HepG2 (cell line): ENCODE measurements around the gene SUCLA2. TPM values are rescaled to one million over a fixed set of nuclear protein-coding genes. Genes with fewer than 3 reads are reported as not detected.

ENCODE experiments used
- ARNT ChIP-seq: fragments of 450-650 bp; IDR thresholded peaks from 2 replicates; pipeline ENCODE4 v1.6.1; 2017
- ATF2 ChIP-seq: sonication (generic); formaldehyde crosslinking; IDR thresholded peaks from 2 replicates; pipeline ENCODE4 v1.4.0; 2020; ENCODE audit warnings: missing genetic modification reagents
- ATF3 ChIP-seq: sonication (generic); formaldehyde crosslinking; IDR thresholded peaks from 2 replicates; pipeline ENCODE4 v1.4.0; 2020; ENCODE audit warnings: missing genetic modification reagents
- DNMT1 ChIP-seq: sonication (generic); formaldehyde crosslinking; IDR thresholded peaks from 2 replicates; pipeline ENCODE4 v1.5.1; 2020; ENCODE audit warnings: mild to moderate bottlenecking, missing genetic modification reagents
- GTF3A ChIP-seq: sonication (generic); formaldehyde crosslinking; conservative IDR thresholded peaks from 2 replicates; pipeline ENCODE4 v1.4.0; 2020; ENCODE audit warnings: mild to moderate bottlenecking, missing genetic modification reagents
- HNF4G ChIP-seq, 2 experiments: sonication (generic) in 1 of 2; formaldehyde crosslinking in 1 of 2; IDR thresholded peaks; 2 replicates each; pipeline versions ENCODE4 v1.4.0 to v1.6.1; 2011 to 2020; ENCODE audit warnings: borderline replicate concordance in 2 of 2, low read depth in 2 of 2, mild to moderate bottlenecking in 2 of 2, low read length in 1 of 2, missing genetic modification reagents in 1 of 2, moderate library complexity in 1 of 2
- HNRNPL ChIP-seq: fragments of 200-400 bp; formaldehyde crosslinking; IDR thresholded peaks from 2 replicates; pipeline ENCODE4 v1.6.1; 2017; ENCODE audit warnings: mild to moderate bottlenecking, low read depth, low read length
- HOMEZ ChIP-seq: IDR thresholded peaks from 2 replicates; pipeline ENCODE4 v1.6.1; 2016; ENCODE audit warnings: low read depth
- ISX ChIP-seq: sonication (generic); formaldehyde crosslinking; conservative IDR thresholded peaks from 2 replicates; pipeline ENCODE4 v1.5.0; 2020; ENCODE audit warnings: missing genetic modification reagents
- MNT ChIP-seq: fragments of 450-650 bp; IDR thresholded peaks from 2 replicates; pipeline ENCODE4 v1.6.1; 2016
- NR1H2 ChIP-seq: sonication (generic); formaldehyde crosslinking; IDR thresholded peaks from 2 replicates; pipeline ENCODE4 v1.8.1; 2022; ENCODE audit warnings: low read depth, missing genetic modification reagents, borderline replicate concordance
- TCF7L2 ChIP-seq: IDR thresholded peaks from 2 replicates; pipeline ENCODE4 v1.6.1; 2011; ENCODE audit warnings: mild to moderate bottlenecking, low read depth, low read length, moderate library complexity
- TIGD3 ChIP-seq: sonication (generic); formaldehyde crosslinking; IDR thresholded peaks from 2 replicates; pipeline ENCODE4 v1.5.1; 2020; ENCODE audit warnings: mild to moderate bottlenecking, missing genetic modification reagents, borderline replicate concordance
- TSC22D2 ChIP-seq: sonication (generic); formaldehyde crosslinking; IDR thresholded peaks from 2 replicates; pipeline ENCODE4 v1.5.1; 2020; ENCODE audit warnings: missing genetic modification reagents, mild to moderate bottlenecking, borderline replicate concordance
- ZBTB26 ChIP-seq: IDR thresholded peaks from 2 replicates; pipeline ENCODE4 v1.6.1; 2016; ENCODE audit warnings: missing compliant biosample characterization, missing genetic modification reagents, borderline replicate concordance
- ZC3H4 ChIP-seq: sonication (generic); formaldehyde crosslinking; IDR thresholded peaks from 2 replicates; pipeline ENCODE4 v1.4.0; 2020; ENCODE audit warnings: missing genetic modification reagents, borderline replicate concordance
- ZFP1 ChIP-seq: IDR thresholded peaks from 2 replicates; pipeline ENCODE4 v1.6.1; 2016
- ZNF124 ChIP-seq: sonication (generic); formaldehyde crosslinking; IDR thresholded peaks from 2 replicates; pipeline ENCODE4 v1.4.0; 2020; ENCODE audit warnings: missing genetic modification reagents
- ZNF552 ChIP-seq: sonication (generic); formaldehyde crosslinking; IDR thresholded peaks from 2 replicates; pipeline ENCODE4 v1.9.0; 2022; ENCODE audit warnings: missing genetic modification reagents, mild to moderate bottlenecking, borderline replicate concordance
- ZNF784 ChIP-seq: sonication (generic); formaldehyde crosslinking; IDR thresholded peaks from 2 replicates; pipeline ENCODE4 v1.5.1; 2020; ENCODE audit warnings: missing genetic modification reagents, mild to moderate bottlenecking, borderline replicate concordance
- polyA plus RNA-seq, 8 experiments: library from polyadenylated mRNA; depleted of rRNA in 3 of 8; stranded (reverse) in 7 of 8; unstranded in 1 of 8; fragments of >200 nt; fragmentation: Illumina TruSeq in 4 of 8; extraction: Trizol in 4 of 8; gene quantifications; 2 replicates each; pipeline versions ENCODE4 v1.2.1 to v1.2.3, GENCODE V29; 2011 to 2016; ENCODE audit warnings: low read depth in 4 of 8, missing spikeins in 1 of 8, mixed read lengths in 1 of 8; ENCODE audit not compliant: insufficient read depth in 1 of 8
- total RNA-seq, 5 experiments: library from RNA; depleted of rRNA; stranded (reverse); fragments of >200 nt; fragmentation: Illumina TruSeq; extraction: Trizol; gene quantifications; 2 replicates each; pipeline ENCODE4 v1.2.3, GENCODE V29; 2016; ENCODE audit warnings: low read depth in 1 of 5

Gene SUCLA2
- total and polyA plus RNA-seq, 2 of the 13 experiments (the other 11 are each of a cell fraction or from before 2014, with no cell fraction given) = 28.4 to 77.1 TPM

GRCh38 chr13:48001114-48001881, at the start of gene SUCLA2 (continued):
- TF ChIP-seq HNF4G (IDR thresholded peaks at IDR 0.05; ENCODE audit: borderline replicate concordance, low read depth, low read length) (peak; percentile 85), HNF4G (CRISPR knock-in tag; IDR thresholded peaks at IDR 0.05; ENCODE audit: borderline replicate concordance, low read depth) (peak; percentile 95), ZNF552 (peak; percentile 82; the same call in 1 of the 2 replicates), TIGD3 (0 out of 2 replicates have a peak, but pooled peaks have one; percentile 52), MNT (no peak), GTF3A (CRISPR knock-in tag) (no peak), TCF7L2 (no peak), ZBTB26 (CRISPR knock-in tag) (no peak), ARNT (no peak), ATF3 (CRISPR knock-in tag) (no peak), ZNF124 (CRISPR knock-in tag) (peak; percentile 67; the same call in 1 of the 2 replicates), ZNF784 (no peak; the same call in 1 of the 2 replicates), NR1H2 (no peak), TSC22D2 (CRISPR knock-in tag) (0 out of 2 replicates have a peak, but pooled peaks have one; percentile 25), ISX (CRISPR knock-in tag) (no peak), HOMEZ (CRISPR knock-in tag) (peak; percentile 50; the same call in 1 of the 2 replicates), ZFP1 (0 out of 2 replicates have a peak, but pooled peaks have one; percentile 29), HNRNPL (no peak), ATF2 (CRISPR knock-in tag) (peak; percentile 26; the same call in 1 of the 2 replicates), ZC3H4 (CRISPR knock-in tag) (no peak; the same call in 1 of the 2 replicates), DNMT1 (CRISPR knock-in tag) (peak; percentile 19; the same call in 1 of the 2 replicates)
